Measurements from ENCODE around the gene CSMD2.

CSMD2 gene

DNA sequence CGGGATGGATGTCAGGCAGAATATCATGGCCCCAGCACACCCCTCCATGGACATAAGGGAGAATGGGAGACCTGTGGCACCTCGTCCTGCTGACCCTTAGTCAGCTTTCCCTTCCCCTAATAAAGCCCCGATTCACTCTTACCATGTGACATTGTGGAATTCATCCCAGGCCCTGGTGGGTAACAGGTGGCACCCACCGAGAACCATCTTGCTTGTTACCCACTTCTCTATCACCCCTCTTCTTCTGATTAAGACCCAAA, 32.9 kb downstream of the CSMD2 start:
- no peaks in the 10 kb centered on the region for H3K9me3 Mint-ChIP-seq
- H3K36me3 Mint-ChIP-seq (ENCODE audit: low read depth), result no peaks in the 10 kb centered on the region
- no peaks in the 10 kb centered on the region for H3K4me1 Mint-ChIP-seq
- ATAC-seq (no peak), DNase-seq (no peak)
- H3K27ac Mint-ChIP-seq, result no peak overlapping the region
- H3K27me3 Mint-ChIP-seq, result no peaks in the 10 kb centered on the region
- H3K4me3 Mint-ChIP-seq, result no peak overlapping the region

DNA sequence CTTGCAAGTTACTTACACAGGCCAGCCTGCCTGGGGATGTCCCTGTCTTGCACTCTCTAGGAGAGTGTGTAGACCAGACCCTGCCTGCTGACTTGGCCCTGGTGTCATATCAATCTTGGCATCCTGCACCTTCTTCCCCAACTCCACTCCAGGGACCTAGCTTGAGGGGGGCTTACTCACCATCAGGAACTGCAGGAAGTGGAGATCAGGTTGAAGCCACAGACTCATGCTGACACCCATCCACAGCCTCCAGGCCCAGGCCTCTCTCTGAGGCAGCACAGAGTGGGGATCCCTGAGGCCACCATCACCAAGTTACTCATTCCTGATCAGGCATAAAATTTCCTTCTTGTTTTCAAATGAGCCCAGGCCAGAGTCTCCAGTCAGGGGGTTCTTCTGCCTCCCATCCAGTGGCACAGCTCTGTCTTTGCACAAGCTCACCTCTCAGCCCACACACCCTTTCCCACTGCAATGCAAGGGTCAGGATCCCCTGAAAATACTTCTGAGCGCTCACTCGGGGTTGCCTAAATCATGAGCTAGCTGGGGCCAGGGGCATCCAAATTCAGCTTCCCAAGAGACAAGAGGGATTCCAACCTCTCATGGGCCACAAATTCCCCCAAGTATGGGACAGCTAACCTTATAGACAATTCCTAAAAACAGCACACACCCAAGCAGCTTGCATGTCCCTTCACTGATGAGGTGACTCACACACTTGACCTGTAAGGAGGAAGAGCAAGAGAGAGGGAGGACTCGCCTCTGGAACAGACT, 33.5 kb downstream of the CSMD2 start:
- Mint-ChIP-seq H3K4me1 (no peaks in the 10 kb centered on the region), H3K27me3 (peaks cover 3% of the 10 kb centered on the region), H3K9me3 (no peaks in the 10 kb centered on the region), H3K4me3 (no peak overlapping the region), H3K27ac (no peak overlapping the region), H3K36me3 (ENCODE audit: low read depth) (no peaks in the 10 kb centered on the region)
- DNase-seq (no peak), ATAC-seq (no peak)

DNA sequence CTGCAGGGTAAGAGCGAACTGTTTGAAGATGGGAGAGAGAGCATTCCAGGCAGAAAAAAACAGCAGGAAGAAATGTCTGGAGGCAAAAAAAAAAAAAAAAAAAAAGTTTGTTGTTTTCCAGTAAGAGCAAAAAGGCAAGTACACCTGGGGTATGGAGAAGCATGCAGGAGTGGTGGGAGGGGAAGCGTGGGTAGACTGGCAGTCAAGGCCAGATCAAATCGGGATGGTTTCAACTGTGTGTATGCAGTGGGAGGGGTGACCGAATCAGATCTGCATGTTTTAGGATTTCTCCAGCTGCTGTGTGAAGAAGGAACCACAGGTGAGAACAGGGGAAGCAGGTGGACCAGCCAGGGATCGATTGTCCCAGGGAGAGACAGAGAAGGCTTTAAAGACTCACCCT, 34.7 kb downstream of the CSMD2 start:
- DNase-seq, result no peak
- no peak overlapping the region for H3K4me3 Mint-ChIP-seq
- no peak for ATAC-seq
- H3K4me1 Mint-ChIP-seq, result no peaks in the 10 kb centered on the region
- no peaks in the 10 kb centered on the region for H3K36me3 Mint-ChIP-seq (ENCODE audit: low read depth)
- no peaks in the 10 kb centered on the region for H3K9me3 Mint-ChIP-seq
- H3K27me3 Mint-ChIP-seq, result peaks cover 3% of the 10 kb centered on the region
- no peak overlapping the region for H3K27ac Mint-ChIP-seq

DNA sequence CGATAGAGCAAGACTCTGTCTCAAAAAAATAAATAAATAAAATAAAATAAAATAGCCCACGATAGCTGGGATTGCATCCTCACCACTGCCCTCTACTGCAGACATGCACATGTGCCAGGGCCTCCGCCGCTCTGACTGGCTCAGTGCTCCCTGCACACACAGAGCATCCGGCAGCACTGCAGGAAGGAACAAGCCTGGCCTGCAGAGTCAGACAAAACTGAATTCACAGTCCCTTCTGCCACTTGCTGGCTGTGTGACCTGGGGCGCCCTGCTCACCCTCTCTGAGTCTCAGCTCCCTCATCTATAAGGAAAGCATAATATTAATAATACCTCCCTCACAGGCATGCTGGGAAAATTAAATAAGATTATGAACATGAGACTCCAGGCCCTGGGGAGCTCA, 35.4 kb downstream of the CSMD2 start:
- no peak for ATAC-seq
- no peak overlapping the region for H3K4me3 Mint-ChIP-seq
- peaks cover 3% of the 10 kb centered on the region for H3K27me3 Mint-ChIP-seq

DNA sequence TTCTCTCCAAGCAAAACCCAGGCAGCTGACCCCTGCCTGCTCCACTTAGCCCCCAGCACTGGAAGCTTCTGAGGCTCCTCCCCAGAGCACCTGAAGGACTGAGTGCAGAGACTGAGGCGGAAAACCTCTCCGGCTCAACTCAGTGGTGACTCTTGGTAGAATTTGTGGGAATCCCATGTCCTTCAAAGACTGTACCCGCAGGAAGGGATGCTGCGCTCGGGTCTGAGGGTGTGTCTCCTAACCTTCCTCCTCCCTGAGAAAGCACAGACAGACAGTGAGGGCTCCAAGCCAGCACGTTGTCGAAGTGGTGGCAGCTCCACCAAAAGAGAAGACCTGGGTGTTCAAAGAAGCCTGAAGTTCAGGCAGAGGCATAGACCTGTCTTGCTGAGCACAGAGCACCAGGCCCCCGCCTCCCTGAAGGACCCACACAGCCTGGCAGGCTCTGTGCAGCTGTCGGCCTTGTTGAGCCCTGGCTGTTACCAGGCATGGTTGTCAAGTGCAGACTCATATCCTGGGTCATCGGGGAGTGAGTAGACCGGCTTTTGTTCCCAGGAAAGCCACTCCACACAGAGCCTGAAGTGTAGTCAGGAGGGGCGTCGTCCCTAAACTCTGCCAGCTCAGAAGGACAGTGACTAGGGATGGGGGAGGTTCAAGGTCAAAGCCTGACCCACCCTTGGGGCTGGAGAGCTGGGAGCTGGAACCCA, 36.7 kb downstream of the CSMD2 start:
- Mint-ChIP-seq H3K4me1 (no peaks in the 10 kb centered on the region), H3K9me3 (no peaks in the 10 kb centered on the region), H3K4me3 (no peak overlapping the region), H3K27ac (no peak overlapping the region), H3K27me3 (peaks cover 3% of the 10 kb centered on the region), H3K36me3 (ENCODE audit: low read depth) (no peaks in the 10 kb centered on the region)
- ATAC-seq (no peak), DNase-seq (no peak)

More for the DNA sequence above, 35.4 kb downstream of the CSMD2 start:
- H3K9me3 Mint-ChIP-seq, result no peaks in the 10 kb centered on the region
- no peaks in the 10 kb centered on the region for H3K4me1 Mint-ChIP-seq
- H3K36me3 Mint-ChIP-seq (ENCODE audit: low read depth), result no peaks in the 10 kb centered on the region
- no peak for DNase-seq
- H3K27ac Mint-ChIP-seq, result no peak overlapping the region

DNA sequence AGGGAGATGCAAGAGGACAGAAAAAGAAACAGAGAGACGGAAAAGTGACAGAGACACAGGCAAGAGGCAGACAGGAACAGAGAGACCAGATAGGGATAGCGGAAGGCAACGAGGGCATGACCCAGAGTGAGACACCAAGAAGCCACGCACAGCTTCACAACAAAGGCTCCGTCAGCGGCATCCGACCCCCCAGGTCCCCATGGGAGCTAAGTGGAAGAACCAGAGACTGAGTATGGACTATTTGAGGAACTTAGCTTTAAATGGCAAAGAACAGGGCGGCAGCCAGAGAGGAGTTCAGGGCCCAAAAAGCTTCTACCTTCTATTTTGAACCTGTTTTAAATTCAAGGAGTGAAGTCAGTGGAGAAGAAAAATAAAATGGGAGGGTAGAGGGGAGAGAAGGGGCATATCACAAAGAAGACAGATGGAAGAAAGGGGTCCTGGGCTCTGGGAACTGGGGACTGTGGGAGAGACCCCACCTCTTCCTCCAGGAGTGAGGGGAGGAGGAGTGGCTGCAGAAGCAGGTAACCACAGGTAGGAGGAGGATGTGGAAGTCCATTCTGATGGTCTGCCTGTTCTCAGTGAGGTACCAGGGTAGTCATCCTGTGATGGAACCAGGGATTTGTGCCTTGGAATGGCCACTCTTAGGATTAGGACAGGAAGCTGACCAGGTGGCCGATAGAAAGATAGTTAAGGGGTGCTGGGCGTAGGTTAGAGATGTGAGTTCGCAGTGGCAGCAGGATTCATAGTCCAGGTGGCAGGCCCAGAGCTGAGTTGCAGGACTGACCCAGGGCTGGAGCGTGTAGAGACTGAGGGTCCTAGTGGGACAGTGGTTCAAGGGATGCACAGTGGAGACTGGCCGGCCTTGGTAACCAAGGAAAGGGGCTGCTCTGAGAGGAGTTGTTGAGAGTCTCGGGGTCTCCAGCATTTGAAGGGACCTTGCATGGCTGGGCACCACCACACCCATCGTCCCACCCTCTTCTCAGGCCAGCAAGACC, 37.7 kb downstream of the CSMD2 start:
- no peak overlapping the region for H3K27ac Mint-ChIP-seq
- DNase-seq (no peak), ATAC-seq (no peak)
- H3K9me3 Mint-ChIP-seq, result no peaks in the 10 kb centered on the region
- H3K4me3 Mint-ChIP-seq, result no peak overlapping the region
- no peaks in the 10 kb centered on the region for H3K4me1 Mint-ChIP-seq
- H3K27me3 Mint-ChIP-seq, result peaks cover 4% of the 10 kb centered on the region
- no peaks in the 10 kb centered on the region for H3K36me3 Mint-ChIP-seq (ENCODE audit: low read depth)

DNA sequence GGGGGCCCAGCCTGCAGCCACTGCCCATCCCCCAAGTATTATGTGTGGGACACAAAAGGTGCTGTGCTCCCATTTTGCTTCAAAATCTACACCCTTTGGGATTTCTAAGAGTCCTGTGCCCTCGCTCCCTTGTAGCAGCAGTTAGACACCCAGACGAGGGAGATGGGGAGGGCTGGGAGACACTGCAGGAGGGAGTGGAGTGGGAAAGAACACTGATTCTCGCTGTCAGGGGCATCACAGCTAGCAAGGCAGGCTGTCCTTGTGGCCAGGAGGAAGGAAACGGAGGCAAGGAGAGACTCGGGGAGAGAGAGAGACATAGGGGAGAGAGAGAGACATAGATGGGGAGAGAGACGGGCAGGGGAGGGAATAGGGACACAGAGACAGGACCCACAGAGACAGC, 38.5 kb downstream of the CSMD2 start:
- Mint-ChIP-seq H3K27me3 (peaks cover 4% of the 10 kb centered on the region), H3K4me1 (no peaks in the 10 kb centered on the region), H3K27ac (no peak overlapping the region), H3K36me3 (ENCODE audit: low read depth) (no peaks in the 10 kb centered on the region), H3K4me3 (no peak overlapping the region), H3K9me3 (no peaks in the 10 kb centered on the region)
- ATAC-seq (no peak), DNase-seq (no peak)

DNA sequence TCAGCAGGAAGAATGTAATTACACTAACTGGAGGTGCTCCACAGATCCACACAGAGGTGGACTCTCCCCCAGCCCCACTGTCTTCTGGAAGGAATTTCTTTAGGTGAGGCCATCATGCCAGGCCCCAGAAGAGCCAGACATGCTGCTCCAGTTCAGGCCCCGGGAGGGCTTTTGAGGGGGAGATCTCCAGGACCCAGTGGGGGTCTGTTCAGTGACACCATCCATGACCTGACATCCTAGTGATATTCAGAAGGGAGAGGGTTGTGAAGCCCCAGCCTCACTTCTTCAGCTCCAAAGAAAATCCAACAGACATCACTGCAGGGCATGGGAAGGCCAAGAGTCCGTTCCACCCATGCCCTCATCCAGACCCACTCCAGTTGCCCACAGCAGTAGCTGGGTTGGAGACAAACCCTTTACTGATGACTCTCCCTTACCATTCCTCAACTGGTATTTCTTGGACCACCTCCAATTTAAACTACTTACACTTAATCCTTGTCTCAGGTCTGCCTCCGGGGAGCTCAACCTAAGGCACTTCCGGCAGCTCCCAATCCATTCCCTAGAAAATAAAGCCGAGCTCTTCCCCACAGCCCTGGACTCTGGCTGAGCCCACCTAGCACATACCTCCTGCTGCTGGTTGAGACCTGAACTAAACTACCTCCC, 39.2 kb downstream of the CSMD2 start:
- H3K9me3 Mint-ChIP-seq, result no peaks in the 10 kb centered on the region
- no peaks in the 10 kb centered on the region for H3K36me3 Mint-ChIP-seq (ENCODE audit: low read depth)
- H3K27ac Mint-ChIP-seq, result no peak overlapping the region
- H3K27me3 Mint-ChIP-seq, result peaks cover 4% of the 10 kb centered on the region
- H3K4me1 Mint-ChIP-seq, result no peaks in the 10 kb centered on the region
- no peak overlapping the region for H3K4me3 Mint-ChIP-seq
- ATAC-seq (no peak), DNase-seq (no peak)

DNA sequence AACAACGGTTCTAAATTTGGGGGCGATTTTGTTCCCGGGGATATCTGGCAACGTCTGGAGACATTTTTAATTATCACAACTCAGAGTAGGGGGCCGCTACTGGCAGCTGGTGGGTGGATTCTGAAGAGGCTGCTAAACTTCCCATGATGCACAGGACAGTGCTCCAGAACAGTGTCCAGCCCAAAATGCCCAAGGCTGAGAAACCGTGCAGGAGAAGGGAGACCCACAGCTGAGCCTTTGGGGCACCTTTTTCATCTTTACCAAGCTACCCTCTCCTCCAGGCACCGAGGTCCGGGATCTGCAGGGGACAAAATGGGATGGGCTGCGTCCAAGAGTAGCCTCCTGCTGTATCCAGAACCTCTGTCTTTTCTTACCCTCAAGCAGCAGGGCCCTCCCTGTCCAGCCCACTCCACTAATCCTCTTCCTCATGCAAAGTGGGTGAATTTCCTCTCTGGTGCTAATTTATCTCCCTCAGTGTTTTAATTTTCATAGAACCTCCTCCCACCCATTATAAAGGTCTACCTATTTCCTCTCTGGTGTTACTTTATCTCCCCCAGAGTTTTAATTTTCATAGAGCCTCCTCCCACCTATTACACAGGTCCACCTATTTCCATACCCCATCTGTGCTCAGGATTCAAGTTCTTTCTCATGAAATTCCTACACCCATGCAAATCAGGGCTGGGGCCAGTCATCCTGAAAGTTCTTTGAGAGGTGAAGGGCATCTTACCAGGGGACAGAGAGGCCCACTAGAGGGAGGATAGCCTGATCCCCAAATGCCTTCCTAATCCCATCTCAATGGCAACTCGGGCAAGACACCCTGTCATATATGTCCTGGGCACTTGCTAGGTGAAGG, 42.7 kb downstream of the CSMD2 start:
- H3K4me3 Mint-ChIP-seq, result no peak overlapping the region
- H3K27me3 Mint-ChIP-seq, result peaks cover 4% of the 10 kb centered on the region
- peaks cover 10% of the 10 kb centered on the region for H3K9me3 Mint-ChIP-seq
- ATAC-seq (no peak), DNase-seq (no peak)
- H3K36me3 Mint-ChIP-seq (ENCODE audit: low read depth), result no peaks in the 10 kb centered on the region
- H3K4me1 Mint-ChIP-seq, result no peaks in the 10 kb centered on the region
- H3K27ac Mint-ChIP-seq, result no peak overlapping the region

DNA sequence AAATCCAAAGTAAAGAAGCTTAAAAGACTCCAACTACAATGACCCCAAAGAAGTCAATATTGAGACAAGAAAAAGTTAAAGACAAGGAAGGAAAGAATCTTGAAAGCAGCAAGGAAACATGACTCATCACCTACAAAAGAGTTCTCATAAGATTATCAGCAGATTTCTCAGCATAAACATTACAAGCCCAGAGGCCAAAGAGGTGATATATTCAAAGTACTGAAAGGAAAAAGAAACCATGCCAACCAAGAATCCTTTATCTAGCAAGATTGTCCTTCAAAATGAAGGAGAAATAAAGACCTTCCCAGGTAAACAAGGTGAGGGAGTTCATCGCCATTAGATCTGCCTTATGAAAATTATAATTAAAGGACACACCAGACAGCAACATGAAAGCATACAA, 49.8 kb downstream of the CSMD2 start:
- Mint-ChIP-seq H3K27ac (no peak overlapping the region), H3K27me3 (no peaks in the 10 kb centered on the region), H3K4me1 (no peaks in the 10 kb centered on the region), H3K9me3 (peaks cover 28% of the 10 kb centered on the region), H3K4me3 (no peak overlapping the region), H3K36me3 (ENCODE audit: low read depth) (no peaks in the 10 kb centered on the region)
- no peak for DNase-seq
- ATAC-seq, result no peak

DNA sequence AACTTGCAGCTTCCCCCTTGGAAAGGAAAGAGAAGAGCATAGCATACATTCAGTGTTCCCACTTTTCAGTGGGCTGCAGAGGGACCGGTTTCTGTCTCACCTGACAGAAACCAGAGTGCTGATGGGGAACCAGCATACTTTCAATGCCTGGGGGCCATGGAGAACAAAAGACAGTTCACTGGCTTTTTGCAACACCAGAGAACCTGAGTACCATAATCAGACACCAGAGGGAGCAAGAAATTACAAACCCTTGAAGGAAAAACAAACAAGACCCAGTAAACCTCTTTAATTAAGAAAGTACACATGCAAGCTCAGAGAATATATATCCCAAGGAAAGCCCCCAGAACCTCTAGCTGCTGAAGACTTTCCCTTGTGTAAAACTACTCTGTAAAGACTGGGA, 51.1 kb downstream of the CSMD2 start:
- no peak overlapping the region for H3K4me3 Mint-ChIP-seq
- DNase-seq, result no peak
- no peaks in the 10 kb centered on the region for H3K4me1 Mint-ChIP-seq
- peaks cover 27% of the 10 kb centered on the region for H3K9me3 Mint-ChIP-seq
- no peak overlapping the region for H3K27ac Mint-ChIP-seq
- no peaks in the 10 kb centered on the region for H3K27me3 Mint-ChIP-seq
- no peaks in the 10 kb centered on the region for H3K36me3 Mint-ChIP-seq (ENCODE audit: low read depth)
- no peak for ATAC-seq

DNA sequence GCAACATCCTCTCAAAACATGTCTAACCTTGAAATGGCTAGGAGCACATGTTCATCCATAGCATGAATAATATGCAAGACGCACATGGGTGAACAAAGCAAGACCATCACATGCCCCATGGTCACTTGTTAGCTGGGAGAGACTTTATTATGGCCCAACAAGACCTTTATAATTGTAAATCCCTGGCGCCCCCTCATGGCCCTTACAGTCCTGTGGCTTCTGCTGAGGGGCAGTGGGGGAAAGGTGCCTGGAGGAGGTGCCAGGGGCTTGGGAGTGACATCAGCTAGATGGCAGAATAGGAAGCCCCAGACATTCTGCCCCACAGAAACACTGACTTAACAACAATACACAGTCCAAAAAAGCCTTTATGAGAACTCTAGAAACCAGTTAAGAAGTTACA, 51.7 kb downstream of the CSMD2 start:
- DNase-seq (no peak), ATAC-seq (no peak)
- peaks cover 21% of the 10 kb centered on the region for H3K9me3 Mint-ChIP-seq
- H3K36me3 Mint-ChIP-seq (ENCODE audit: low read depth), result no peaks in the 10 kb centered on the region
- H3K27ac Mint-ChIP-seq, result no peak overlapping the region
- no peaks in the 10 kb centered on the region for H3K4me1 Mint-ChIP-seq
- H3K4me3 Mint-ChIP-seq, result no peak overlapping the region
- H3K27me3 Mint-ChIP-seq, result no peaks in the 10 kb centered on the region

DNA sequence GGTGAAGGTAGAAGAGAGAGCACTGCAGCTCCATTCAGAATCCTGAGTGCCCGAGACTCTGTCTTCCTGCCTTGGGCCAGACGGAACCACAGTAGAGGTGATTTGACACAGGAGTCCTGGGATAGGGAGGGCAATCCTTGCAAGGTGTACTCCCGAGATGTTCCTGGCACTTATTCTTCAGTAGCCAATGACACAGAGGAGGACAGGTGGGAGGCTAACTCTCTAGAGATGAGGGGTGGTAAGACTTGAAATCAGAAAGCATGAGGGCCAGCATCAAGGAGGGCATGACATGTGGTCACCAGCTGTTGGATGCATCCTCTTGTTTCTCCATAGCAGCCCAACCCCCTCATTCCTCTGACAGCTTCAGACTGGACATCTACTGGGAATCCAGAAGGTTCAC, 56.3 kb downstream of the CSMD2 start:
- no peak for DNase-seq
- no peak for ATAC-seq
- Mint-ChIP-seq H3K9me3 (no peaks in the 10 kb centered on the region), H3K27me3 (peaks cover 2% of the 10 kb centered on the region), H3K4me3 (no peak overlapping the region), H3K36me3 (ENCODE audit: low read depth) (no peaks in the 10 kb centered on the region), H3K4me1 (no peaks in the 10 kb centered on the region), H3K27ac (no peak overlapping the region)

DNA sequence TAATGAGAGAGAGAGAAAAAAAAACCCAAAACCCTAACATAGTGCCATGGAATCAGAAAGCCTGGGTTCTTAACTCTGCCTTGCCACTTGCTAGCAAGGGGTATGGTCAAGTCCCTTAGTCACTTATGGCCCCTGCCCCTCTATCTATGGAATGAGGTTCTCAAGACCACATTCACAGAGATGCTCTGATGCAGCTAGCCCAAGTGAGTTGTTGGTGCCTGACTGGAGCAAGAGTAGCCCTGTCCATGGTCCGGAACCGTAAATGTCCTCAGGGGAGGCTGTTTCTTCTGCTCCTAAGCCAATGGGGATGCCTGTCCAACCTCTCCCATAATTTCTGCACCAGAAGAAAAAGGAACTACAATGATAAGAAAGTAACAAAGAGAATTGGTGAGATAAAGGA, 56.8 kb downstream of the CSMD2 start:
- H3K27ac Mint-ChIP-seq, result no peak overlapping the region
- no peak for DNase-seq
- no peaks in the 10 kb centered on the region for H3K4me1 Mint-ChIP-seq
- no peaks in the 10 kb centered on the region for H3K36me3 Mint-ChIP-seq (ENCODE audit: low read depth)
- no peak overlapping the region for H3K4me3 Mint-ChIP-seq
- H3K27me3 Mint-ChIP-seq, result peaks cover 2% of the 10 kb centered on the region
- no peak for ATAC-seq
- H3K9me3 Mint-ChIP-seq, result no peaks in the 10 kb centered on the region
